GM12875 (cell line): Measurements from ENCODE around the gene MYO1G.

ENCODE experiments used
- H3K4me3 ChIP-seq: one replicate; pipeline ENCODE4 v1.5.1; 2011; ENCODE audit warnings: low read depth, low read length, control low read depth
- CTCF ChIP-seq: IDR thresholded peaks from 2 replicates; pipeline ENCODE4 v1.5.1; 2011; ENCODE audit warnings: low read depth, mild to moderate bottlenecking, control low read depth, inconsistent platforms, low read length, moderate library complexity, borderline replicate concordance; ENCODE audit not compliant: insufficient read depth

The MYO1G gene

GRCh38 chr7:45007106-45007505 is 28.3 kb upstream of the MYO1G start:
- TF ChIP-seq CTCF = no peak
- no peak overlapping the region for H3K4me3 ChIP-seq

- H3K4me3 ChIP-seq = no peak overlapping the region
- no peak for TF ChIP-seq CTCF
Measured at GRCh38 chr7:45003789-45004188, 25.0 kb upstream of the MYO1G start.

- no peak overlapping the region for H3K4me3 ChIP-seq
Measured at GRCh38 chr7:45001826-45002225, 23.0 kb upstream of the MYO1G start.

GRCh38 chr7:45001138-45001694 is 22.4 kb upstream of the MYO1G start:
- peak overlapping the region; percentile 87 for H3K4me3 ChIP-seq
- TF ChIP-seq CTCF = no peak

More at GRCh38 chr7:45001826-45002225, 23.0 kb upstream of the MYO1G start:
- TF ChIP-seq CTCF = no peak

- H3K4me3 ChIP-seq = peak within 1 kb of the TSS; percentile 87
Measured at GRCh38 chr7:45000093-45001032, 21.5 kb upstream of the MYO1G start, which contains the start of gene CCM2. Gene CCM2, plus strand, starts transcription at chr7:45000201. Its CDS starts 133 bp downstream, at chr7:45000334.

GRCh38 chr7:44999245-45000092 is 20.7 kb upstream of the MYO1G start:
- H3K4me3 ChIP-seq = peak overlapping the region; percentile 67

More at GRCh38 chr7:45000093-45001032, 21.5 kb upstream of the MYO1G start, which contains the start of gene CCM2:
- no peak for TF ChIP-seq CTCF

More at GRCh38 chr7:44999245-45000092, 20.7 kb upstream of the MYO1G start:
- no peak for TF ChIP-seq CTCF
